Ishikawa (cell line): ENCODE results near the gene DNAJB4.

ENCODE experiments used
- CEBPB ChIP-seq: IDR thresholded peaks from 2 replicates; pipeline ENCODE4 v1.6.1; 2012
- CREB1 ChIP-seq: IDR thresholded peaks from 2 replicates; pipeline ENCODE4 v1.6.1; 2012; ENCODE audit warnings: low read depth
- EGR1 ChIP-seq: IDR thresholded peaks from 2 replicates; pipeline ENCODE4 v1.6.1; 2012
- EP300 ChIP-seq: IDR thresholded peaks from 2 replicates; pipeline ENCODE4 v1.6.1; 2012; ENCODE audit warnings: borderline replicate concordance
- FOXM1 ChIP-seq: IDR thresholded peaks from 2 replicates; pipeline ENCODE4 v1.6.1; 2012; ENCODE audit warnings: low read depth, borderline replicate concordance
- MAX ChIP-seq: IDR thresholded peaks from 2 replicates; pipeline ENCODE4 v1.6.1; 2012
- NFIC ChIP-seq: IDR thresholded peaks from 2 replicates; pipeline ENCODE4 v1.6.1; 2012
- RAD21 ChIP-seq: IDR thresholded peaks from 2 replicates; pipeline ENCODE4 v1.6.1; 2012; ENCODE audit warnings: low read depth
- REST ChIP-seq: IDR thresholded peaks from 2 replicates; pipeline ENCODE4 v1.6.1; 2012; ENCODE audit warnings: low read depth, mild to moderate bottlenecking
- TAF1 ChIP-seq: IDR thresholded peaks from 2 replicates; pipeline ENCODE4 v1.6.1; 2012; ENCODE audit warnings: low read depth, mild to moderate bottlenecking
- TCF12 ChIP-seq: IDR thresholded peaks from 2 replicates; pipeline ENCODE4 v1.6.1; 2012; ENCODE audit warnings: low read depth
- TEAD4 ChIP-seq: IDR thresholded peaks from 2 replicates; pipeline ENCODE4 v1.6.1; 2012
- YY1 ChIP-seq: IDR thresholded peaks from 2 replicates; pipeline ENCODE4 v1.6.1; 2012; ENCODE audit warnings: low read depth
- ZBTB7A ChIP-seq: IDR thresholded peaks from 2 replicates; pipeline ENCODE4 v1.6.1; 2012; ENCODE audit warnings: low read depth
- TF ChIP-seq, protein P1 (sequence below): IDR thresholded peaks from 2 replicates; pipeline ENCODE4 v1.6.1; 2012

The DNAJB4 gene

DNA sequence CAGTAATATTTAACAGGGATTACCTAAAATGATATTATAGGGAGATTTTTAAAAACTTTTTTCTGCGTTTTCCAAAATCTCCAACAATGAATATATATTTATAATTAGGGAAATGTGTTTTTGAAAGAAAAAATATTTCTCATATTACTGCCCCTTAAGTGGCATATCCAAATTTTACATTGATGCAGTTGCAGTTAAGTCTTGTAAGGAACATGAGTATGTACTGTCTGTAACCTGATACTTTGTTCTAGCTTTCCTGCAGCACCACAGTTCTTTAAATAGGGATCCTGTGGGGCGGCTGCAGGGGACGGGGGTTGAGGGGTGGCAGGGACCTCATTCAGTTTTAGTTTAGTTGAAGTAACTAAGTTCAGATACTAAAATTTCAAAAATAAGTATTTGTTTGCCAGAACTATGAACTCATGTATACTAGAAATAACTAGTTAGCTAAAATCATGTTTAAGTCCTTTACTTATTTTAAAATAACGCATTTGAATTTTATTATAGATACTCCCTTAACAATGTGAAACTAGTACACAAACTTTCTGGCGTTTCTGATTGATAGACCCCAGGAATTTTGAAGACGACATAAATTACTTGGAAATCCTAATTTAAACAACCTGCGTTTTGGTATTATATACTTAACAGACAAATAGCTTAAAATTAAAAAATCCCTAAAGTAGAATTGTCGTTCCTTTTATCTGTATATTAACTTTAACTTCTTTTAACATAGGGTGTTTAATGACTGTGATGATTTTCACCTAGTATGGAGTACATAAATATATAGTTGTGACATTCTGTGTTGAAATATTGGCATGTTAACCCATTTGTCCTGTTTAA lies 639 bp upstream of the DNAJB4 start:
- TF ChIP-seq TCF12 (0 out of 2 replicates have a peak, but pooled peaks have one; percentile 10), ZBTB7A (peak; percentile 51; the same call in 1 of the 2 replicates), EGR1 (no peak), MAX (no peak), TEAD4 (no peak; the same call in 1 of the 2 replicates)

DNA sequence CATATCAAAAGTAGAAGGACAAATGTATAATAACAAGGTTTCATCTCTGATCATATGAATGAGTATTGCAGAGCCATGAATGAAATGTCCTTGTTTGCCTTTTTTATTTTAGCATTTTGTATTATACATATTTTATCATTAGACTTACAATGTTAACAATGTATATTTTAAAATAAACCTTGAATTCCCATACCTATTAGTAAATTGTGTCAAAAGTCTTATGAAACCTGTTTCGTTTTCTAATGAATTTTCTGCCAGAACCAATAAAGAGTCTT lies 646 bp downstream of the DNAJB4 start:
- no peak for TF ChIP-seq TAF1
- no peak for TF ChIP-seq RAD21
- no peak for TF ChIP-seq FOXM1
- no peak for TF ChIP-seq YY1
- no peak for TF ChIP-seq REST
- TF ChIP-seq CREB1, result no peak
- TF ChIP-seq, protein P1, sequence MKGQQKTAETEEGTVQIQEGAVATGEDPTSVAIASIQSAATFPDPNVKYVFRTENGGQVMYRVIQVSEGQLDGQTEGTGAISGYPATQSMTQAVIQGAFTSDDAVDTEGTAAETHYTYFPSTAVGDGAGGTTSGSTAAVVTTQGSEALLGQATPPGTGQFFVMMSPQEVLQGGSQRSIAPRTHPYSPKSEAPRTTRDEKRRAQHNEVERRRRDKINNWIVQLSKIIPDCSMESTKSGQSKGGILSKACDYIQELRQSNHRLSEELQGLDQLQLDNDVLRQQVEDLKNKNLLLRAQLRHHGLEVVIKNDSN, result no peak
- TF ChIP-seq TCF12, result no peak
- TF ChIP-seq EP300, result no peak
- TF ChIP-seq EGR1, result no peak
- no peak for TF ChIP-seq TEAD4
- no peak for TF ChIP-seq MAX
- TF ChIP-seq CEBPB, result no peak
- TF ChIP-seq NFIC, result no peak
- no peak for TF ChIP-seq ZBTB7A

- TF ChIP-seq REST, result no peak
- TF ChIP-seq FOXM1, result peak; percentile 19; the same call in 1 of the 2 replicates
- TF ChIP-seq RAD21, result no peak
- no peak for TF ChIP-seq TAF1
- TF ChIP-seq TEAD4, result peak; percentile 81
- no peak for TF ChIP-seq ZBTB7A
- TF ChIP-seq EP300, result no peak
- no peak for TF ChIP-seq CEBPB
- TF ChIP-seq NFIC, result peak; percentile 91
- no peak for TF ChIP-seq CREB1
- no peak for TF ChIP-seq MAX
Measured at GRCh38 chr1:78005755-78006154, 1.0 kb downstream of the DNAJB4 start.

DNA sequence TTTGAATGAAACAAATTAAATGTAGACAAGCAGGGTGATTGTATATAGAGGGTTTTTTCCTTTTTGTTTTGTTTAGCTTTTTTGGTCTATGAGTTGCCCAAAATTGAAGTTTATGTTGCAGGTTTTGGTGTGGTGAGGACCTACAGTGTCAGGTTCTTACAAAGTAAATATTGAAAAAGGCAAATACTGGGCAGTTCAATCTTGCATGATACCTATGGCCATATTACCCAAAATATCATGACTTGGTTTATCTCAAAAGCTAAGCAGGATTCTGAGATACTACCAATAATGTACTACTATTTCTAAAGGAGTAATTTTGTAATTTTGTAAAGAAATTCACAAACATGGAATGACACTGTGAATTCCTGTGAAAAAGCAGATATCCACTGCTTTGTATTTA lies 1.8 kb downstream of the DNAJB4 start:
- TF ChIP-seq TCF12 (no peak), NFIC (no peak), RAD21 (no peak), REST (no peak), CREB1 (no peak), YY1 (no peak), FOXM1 (no peak)
- TF ChIP-seq, protein P1, result no peak
